PFSK-1 (cell line): ENCODE data around the gene HECTD1.

Experiments used
- FOXP2 ChIP-seq: optimal IDR thresholded peaks from 2 replicates; pipeline ENCODE3; 2011; ENCODE audit warnings: borderline replicate concordance, control low read depth, inconsistent platforms; ENCODE audit not compliant: insufficient read depth; ENCODE audit errors: extremely low read length, extremely low read depth
- POLR2AphosphoS5 ChIP-seq: IDR thresholded peaks from 2 replicates; pipeline ENCODE4 v1.6.1; 2012; ENCODE audit warnings: low read depth, mild to moderate bottlenecking, control low read depth, low read length, moderate library complexity
- REST ChIP-seq, 2 experiments: IDR thresholded peaks; 2 replicates each; pipeline versions ENCODE4 v1.6.1 to v1.8.0; 2011 to 2012; ENCODE audit warnings: low read depth in 2 of 2, low read length in 2 of 2, control low read depth in 1 of 2, inconsistent platforms in 1 of 2, mild to moderate bottlenecking in 1 of 2, moderate library complexity in 1 of 2; ENCODE audit not compliant: insufficient read depth in 1 of 2
- SIN3A ChIP-seq: IDR thresholded peaks from 2 replicates; pipeline ENCODE4 v1.6.1; 2012; ENCODE audit warnings: mild to moderate bottlenecking, low read length, moderate library complexity, borderline replicate concordance; ENCODE audit not compliant: insufficient read depth

- no peak for TF ChIP-seq FOXP2
- TF ChIP-seq REST (IDR thresholded peaks at IDR 0.05; ENCODE audit: insufficient read depth in 1 of 2, low read depth in 2 of 2, low read length in 2 of 2) = 0 out of 4 replicates have a peak, but pooled peaks of 1 of the 2 experiments have one; percentile 13
- TF ChIP-seq POLR2AphosphoS5 = peak; percentile 30; the same call in 1 of the 2 replicates
- TF ChIP-seq SIN3A = no peak
Measured at GRCh38 chr14:31207287-31207754, 272 bp downstream of the HECTD1 start.
